ENCODE data around the gene TPCN1.
A peak's percentile ranks its signal among the peaks of the same experiment; 100 is the strongest.

TPCN1 gene

DNA sequence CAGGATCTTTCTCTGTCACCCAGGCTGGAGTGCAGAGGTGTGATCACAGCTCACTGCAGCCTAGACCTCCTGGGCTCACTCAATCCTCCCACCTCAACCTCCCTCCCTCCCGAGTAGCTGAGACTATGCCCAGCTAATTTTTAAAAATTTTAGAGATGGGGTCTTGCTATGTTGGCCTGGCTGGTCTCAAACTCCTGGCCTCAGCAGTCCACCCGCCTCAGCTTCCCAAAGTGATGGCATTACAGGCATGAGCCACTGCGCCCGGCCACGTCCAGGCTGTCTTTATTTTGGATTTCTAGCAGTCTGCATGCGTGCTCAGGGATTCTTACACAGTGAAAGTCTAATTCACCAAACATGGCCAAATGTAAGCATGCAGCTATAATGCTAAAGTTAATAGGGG lies 95.9 kb downstream of the TPCN1 start:
- DNase-seq: no peak

DNA sequence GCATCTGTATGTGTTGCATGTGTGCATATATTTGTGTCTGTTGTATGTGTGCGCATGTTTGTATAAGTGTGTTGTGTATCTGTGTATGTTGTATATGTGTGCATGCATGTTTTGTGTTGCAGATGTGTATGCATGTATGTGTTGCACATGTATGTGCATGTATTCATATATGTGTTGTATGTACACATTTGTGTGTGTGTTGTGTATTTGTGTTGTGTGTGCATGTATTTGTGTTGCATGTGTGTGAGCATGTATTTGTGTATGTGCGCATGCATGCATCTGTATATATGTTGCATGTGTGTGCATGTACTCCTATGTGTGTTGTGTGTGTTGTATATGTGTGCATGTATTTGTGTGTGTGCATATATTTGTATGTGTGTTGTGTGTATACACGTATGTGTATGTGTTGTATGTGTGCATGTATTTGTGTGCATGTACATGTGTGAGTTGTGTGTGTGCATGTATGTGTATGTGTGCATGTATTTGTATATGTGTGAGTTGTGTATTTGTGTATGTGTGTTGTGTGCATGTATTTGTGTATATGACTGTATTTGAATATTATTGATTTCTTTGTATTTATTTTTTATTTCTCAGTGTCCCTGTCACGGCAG lies 96.9 kb downstream of the TPCN1 start:
- no peak for DNase-seq

DNA sequence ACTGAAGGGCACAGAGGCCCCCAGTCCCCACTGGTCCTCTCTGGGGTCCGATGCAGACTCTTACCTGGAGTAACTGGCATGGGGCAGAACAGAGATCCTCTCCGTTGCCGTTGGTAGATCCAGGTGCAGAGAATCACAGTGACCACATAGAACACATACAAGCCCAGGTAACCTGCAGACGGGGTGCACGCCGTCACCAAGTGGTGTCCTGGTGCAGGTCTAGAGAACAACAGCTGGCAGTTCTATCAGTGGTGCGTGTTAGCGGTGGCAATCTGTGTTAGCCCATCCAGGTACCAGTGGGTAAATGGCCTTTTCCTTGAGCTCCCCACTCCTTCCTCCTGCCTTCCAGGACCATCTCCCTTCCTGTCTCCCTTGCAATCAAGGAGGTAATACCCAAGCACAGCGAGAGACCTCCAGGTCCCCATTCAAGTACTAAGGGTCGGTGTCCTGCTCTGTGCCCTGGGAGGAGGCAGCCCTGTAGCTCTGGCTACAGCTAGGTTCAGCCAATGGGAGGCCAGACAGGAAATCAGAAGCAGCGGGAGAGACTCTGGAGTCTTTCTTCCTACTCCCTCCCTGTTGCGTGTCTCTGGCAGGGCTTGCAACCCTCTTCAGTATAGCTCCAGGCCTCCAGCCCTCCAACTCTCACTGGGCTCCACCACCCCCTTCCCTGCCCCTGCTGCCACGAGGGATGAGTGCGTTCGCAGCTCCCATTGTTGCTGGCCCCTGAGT lies 97.8 kb downstream of the TPCN1 start:
- no peak for DNase-seq

DNA sequence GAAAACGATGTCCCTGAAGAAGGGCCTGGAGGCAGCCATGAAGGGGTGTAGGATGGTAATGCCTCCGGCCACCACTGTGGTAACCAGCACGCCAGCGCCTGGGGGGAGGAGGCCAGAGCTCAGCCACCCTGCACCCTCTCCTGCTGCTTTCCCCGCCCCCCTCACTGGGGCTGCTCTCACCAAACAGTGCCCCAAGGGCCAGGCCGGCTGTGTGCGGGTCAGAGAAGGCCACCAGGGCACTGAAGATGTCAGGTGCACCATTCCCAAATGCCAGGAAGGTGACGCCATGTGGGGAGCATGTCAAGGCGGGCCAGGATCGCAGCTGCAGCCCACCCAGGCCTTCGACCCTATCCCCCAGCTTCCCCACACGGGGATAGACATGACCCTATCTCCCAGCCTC lies 99.1 kb downstream of the TPCN1 start:
- no peak for DNase-seq

DNA sequence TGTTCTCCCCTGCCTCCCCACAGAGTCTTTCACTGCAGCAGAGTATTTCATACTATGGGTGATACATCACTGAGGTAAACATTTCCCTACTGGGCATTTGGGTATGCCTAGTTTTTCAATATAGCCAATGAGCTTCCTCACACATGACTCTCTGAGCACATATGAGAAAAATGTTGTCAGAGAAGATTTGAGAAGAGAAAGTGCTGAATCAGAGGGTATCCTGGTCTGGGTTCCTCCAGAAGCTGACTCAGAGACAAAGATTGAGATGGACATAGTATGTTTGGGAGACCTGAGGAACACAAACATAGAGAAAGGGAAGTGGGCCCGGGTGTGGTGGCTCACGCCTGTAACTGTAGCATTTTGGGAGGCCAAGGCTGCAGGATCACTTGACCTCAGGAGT lies 101.1 kb downstream of the TPCN1 start:
- no peak for DNase-seq

DNA sequence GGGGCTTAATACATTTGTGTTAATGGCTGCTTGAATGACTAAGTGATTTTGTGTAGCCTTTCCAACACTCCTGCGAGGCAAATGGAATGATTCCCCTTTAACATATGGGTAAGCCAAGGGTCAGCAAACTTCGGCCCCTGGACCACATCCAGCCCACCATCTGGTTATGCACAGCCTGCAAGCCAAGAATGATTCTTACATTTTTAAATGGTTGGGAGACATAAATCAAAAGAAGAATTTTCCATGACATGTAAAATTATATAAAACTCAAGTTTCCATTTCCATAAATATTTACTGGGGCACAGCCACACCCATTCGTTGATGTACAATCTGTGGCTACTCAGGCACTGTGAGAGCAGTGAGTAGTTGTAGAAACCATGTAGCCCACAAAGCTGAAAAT lies 104.7 kb downstream of the TPCN1 start:
- DNase-seq: peak; percentile 78

DNA sequence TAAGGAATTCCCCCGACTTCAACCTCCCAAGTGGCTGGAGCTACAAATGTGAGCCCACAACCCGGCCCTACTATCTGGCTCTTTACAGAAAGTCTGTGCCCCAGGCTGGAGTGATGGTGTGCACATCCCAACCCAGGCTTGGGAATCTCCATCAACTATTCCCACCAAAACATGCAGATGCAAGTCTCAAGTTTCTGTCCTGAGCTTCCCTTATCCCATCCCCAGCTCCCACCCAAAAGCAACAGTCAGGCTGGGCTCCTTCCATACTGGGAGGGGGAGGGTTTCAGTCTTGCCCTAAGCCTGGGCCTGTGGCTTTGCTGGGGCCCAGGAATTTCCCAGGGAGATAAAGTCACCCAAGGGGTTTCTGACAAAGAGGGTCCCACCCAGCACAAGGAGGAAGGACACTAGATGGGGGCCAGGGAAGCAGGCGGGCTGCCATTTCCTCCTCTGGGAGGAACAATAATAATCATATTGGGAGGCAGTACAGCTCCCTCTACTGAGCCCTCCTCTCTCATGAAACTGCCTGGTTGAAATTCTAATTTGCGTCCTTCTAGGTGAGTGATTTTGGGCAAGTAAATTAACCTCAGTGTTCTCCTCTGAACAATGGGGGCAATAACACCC lies 105.6 kb downstream of the TPCN1 start:
- no peak for DNase-seq

DNA sequence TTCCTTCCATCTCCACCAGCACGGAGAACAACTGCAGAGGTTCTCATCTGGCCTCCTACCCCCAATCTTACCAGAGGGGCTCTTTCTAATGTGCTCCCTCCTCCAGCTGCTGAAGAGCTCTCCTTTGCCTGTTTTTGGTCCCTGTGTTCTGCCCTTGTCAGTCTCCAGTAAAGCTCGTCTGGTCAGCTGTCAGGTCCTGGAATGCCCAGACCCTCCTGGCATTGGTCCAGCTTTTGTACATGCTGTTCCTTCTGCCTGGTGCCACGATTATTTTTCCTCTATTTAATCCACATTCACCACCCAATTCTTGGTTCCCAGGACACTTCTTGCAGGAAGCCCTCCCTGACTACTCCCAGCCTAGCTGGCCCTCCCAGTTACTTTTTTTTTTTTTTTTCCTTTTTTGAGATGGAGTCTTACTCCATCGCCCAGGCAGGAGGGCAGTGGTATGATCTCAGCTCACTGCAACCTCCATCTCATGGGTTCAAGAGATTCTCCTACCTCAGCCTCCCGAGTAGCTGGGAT lies 107.2 kb downstream of the TPCN1 start:
- DNase-seq: no peak

DNA sequence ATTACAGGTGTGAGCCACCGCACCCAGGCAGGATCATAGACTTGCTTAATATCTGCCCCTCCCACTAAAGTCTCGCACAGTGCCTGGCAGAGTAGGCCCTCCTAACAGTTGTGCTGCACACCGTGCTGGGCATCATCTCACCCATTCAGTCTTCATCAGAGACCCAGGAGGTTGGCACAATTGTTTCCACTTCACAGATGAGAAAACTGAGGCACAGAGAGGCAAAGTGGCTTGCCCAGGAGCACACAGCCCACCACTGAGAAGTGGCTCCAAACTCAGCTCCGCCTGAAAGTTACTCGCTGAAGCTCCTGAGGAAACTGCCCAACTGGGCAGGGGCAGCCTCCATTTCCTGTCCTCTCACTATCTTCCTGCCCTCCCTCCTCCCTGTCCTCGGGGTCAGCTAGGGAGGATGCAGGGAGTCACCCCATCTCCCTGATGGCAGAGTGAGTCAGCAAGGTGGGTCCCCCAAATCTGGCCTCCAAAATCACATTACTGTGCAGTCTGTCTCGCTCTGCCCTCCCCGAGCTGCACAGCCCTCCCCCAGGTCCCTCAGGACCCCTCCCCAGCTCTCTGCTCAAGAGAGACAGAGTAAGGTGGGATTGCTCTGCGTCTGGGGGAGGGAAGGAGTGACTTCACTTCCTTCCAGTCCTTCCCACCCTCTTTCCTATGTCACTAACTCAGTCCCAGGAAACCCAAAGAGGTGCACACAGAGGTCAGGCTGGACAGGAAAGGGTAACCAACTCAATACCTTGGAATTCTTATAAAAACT lies 107.9 kb downstream of the TPCN1 start:
- no peak for DNase-seq

DNA sequence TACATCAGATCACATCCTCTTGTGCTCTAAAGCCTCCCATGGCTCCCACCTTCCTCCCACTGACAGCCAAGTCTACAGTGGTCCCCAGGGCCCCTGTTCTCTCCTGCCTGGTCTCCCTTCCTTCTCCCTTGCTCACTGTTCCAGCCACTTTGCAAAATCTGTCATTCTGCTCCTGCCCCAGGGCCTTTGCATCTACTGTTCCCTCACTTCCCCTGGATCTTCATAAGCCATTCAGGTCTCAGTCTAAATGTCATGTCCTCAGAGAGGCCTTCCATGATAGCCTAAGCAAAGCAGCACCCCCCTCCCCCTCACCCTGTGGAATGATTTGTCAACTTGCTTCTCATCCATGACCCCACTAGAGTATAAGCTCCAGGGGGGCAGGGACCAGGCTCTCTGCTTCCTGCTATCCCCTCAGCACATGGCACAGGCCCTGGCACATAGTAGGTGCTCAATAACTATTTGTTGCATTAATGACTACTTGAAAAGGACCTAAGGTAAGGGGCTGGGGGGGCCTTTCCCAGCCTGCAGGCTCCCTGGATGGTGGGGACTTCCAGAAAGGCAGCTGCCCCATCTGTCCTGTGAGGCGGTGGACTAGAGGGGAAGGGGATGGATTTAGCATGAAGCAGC lies 108.6 kb downstream of the TPCN1 start:
- no peak for DNase-seq

DNA sequence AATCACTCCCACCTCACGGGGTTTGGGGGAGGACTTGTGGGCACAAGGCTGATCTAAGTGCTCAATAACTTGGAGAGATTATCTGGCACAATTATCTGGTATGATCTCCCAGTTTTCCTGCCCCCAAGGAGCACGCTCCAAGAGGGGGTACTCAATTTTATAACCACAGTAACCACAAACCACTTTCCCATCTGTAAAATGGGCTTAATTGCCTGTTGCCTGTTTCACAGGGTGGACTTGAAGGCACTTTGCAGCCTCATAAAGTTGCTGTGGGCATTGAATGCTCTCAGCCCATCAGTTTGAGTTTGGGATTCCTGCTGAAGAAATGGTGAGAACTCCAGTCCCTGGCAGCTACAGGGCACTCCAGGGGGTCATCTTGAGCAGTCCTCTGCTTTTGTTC lies 109.2 kb downstream of the TPCN1 start:
- no peak for DNase-seq

DNA sequence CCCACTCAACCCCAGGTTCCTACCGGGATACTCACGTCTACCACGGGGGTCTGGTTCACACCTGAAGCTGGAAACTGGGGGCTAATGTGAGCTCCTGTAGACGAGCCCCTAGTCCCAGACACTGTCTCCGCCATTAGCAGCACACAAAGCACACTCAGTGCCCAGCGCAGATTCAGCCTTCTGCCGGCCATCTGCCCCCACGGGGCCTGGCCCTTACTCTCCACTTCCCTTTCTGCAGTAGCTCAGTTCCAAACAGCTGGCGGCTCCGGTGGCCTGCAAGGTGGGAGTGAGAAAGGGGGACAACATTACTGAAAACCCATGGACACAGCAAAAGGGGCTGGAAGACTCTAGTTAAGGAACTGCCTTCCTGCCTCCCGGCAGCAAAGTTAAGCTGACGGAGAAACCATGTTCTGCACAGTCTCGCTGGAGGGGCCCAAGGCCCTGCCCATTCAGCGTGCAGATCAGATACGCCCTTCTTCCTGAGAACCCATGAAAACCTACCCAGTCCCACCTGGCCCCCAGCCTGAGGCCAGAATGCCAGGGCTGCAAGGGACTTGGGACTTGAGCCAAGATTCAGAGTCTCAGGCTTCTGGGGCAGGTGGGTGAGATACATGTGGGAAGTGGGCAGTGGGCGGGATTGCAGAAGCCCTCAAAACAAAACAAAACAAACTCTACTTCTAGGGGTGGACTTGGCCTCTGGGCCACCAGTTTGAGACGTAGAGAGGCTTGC lies 111.6 kb downstream of the TPCN1 start:
- DNase-seq: no peak

DNA sequence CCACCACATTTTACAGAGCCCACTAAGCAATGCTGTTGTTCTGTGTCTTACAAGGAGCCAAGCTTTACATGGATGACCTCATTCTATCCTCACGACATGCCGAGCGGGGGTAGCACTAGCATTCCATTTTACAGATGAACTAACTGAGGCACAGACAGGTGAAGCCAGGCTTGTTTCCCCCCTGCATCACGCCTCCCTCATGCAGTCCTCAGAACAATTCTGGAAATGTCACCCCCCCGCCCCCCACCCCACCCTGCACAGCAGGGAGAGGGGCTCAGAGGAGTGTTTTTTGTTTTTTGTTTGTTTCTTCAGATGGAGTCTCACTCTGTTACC lies 112.1 kb downstream of the TPCN1 start:
- no peak for DNase-seq

DNA sequence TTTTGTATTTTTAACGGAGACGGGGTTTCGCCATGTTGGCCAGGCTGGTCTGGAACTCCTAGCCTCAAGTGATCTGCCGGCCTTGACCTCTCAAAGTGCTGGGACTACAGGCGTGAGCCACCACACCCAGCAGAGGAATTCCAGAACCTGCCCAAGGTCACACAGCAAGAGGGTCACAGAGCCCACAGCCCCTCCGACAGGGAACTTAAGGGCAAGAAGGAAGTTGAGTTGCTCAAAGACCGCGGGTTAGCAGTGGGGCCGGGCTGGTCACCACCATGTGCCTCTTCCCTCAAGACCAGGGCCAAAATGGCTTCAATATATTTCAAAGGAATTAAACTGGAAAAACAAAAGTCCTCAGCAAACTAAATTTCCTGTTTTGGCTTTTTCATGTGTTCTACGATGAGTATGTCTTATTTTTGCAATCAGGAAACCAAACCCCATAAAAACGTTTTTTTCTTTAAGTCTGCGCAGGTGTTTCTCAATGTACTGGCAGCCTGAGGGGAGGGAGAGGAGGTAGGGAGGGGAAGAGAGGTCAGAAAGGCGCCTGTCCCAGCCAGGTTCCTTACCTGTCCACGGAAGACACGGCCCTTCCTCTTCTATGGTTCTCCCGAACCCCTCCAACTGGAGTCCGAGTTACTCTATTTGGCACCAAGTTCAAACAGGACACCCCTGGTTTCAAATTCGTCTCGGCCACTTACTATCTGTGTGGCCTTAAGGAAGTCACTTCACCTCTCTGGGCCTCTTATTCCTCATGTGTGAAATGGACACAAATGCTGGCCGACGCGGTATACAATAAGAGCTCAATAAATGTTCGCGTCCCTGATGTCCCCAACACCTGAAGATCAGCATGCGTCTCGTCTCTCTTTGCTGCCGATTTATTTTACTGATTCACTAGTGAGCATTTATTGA lies 112.9 kb downstream of the TPCN1 start:
- DNase-seq: no peak

DNA sequence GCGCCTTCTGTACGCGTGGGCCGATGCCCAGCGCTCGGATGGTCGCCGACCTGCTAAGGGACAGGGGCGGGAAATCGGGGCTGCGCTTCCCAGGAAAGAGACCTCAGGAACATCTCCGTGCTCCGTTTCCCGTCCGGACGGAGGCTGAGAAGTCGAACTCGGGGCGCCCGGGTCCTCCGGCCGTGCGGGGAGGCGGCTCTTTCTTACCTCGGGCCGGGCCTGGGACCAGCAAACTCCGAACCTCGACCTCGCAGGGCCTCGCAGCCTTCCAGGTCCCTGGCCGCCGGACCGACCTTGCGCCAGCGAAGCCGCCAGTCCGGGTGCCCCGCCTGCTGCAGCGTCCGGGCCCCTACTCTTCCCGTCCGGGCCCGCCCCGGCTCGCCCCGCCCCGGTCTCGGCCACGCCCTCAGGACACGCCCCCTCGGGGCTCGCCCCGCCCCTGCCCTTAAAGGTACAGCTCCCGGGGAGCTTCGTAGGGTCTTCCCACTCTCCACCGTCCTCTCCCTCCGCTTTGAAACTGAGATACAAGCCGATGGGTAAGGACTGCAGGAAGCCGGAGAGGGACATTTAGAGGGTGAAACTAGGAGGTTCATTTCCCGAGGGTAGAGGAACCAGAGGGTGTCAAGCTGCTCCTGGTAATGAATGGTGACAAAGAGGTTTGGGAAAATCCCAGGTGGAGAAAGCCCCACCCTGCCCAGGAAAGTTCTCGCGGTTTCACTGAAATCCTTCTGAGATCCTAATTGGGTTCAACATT lies 113.7 kb downstream of the TPCN1 start, which contains the start of gene SLC8B1:
Gene SLC8B1 (minus strand): TSS at position 324 of the 754 bp plus-strand sequence. CDS start 2,231 bp downstream, outside the sequence.
- peak; percentile 92 for DNase-seq

DNA sequence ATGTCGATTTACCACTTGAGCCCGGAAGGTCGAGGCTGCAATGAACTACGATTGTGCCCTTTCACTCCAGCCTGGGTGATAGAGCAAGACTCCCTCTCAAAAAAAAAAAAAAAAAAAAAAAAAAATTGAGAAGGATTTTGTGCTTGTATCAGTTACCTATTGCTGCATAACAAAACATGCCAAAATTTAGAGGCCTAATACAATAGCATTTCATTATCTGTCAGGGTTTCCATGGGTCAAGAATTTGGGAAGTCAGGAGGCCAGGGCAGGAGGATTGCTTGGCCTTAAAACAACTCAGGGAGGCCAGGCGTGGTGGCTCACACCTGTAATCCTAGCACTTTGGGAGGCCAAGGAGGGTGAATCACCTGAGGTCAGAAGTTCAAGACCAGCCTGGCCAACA lies 118.3 kb downstream of the TPCN1 start:
- no peak for DNase-seq

DNA sequence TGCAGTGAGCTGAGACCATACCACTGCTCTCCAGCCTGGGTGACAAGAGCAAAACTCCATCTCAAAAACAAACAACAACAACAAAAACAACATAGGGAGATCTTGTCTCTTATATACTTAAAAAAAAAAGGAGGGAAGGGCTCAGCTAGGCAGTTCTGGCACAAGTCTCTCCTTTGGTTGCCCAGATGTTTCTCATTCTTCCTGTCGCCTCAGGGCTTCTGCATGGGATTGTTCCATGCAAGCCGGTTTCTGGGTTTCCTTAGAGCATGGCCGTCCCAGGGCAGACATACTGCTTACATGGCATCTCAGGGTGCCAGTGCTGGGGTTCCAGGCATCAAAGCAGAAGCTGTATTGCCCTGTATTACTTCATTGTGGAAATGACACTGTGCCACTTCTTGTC lies 118.8 kb downstream of the TPCN1 start:
- DNase-seq: no peak

DNA sequence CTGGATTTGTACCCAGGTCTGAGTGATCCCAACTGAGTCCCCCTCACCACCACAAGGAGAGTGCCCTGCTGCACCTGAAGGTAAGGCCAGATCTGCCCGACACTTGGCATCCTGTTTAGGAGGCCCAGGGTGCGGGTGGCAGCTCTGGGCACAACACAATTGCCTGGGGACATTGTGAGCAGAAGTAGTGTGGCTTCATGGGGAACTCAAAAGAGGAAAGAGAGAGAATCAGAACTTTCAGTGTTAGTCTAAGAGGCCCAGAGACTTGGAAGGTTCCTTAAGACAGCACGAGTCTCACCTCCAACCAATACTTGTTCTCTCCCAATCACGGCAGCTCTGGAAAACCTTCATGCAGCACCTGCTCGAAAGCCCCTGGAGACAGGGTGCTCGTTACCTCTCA lies 120.3 kb downstream of the TPCN1 start:
- no peak for DNase-seq

DNA sequence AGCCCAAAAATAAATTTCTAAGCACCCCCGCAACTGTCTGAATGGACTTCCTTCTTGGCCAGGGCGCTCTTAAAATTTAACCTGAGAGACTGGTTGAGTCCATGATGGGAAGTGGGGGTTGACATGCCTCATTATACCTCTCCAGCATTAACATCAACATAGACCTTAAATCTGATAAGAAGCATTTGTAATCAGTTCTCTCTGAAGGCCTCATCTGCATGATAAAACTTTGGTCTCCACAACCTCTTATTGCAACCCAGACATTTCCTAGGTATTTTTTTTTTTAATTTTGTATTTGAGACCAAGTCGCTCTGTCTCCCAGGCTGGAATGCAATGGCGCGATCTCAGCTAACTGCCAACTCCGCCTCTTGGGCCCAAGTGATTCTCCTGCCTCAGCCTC lies 124.1 kb downstream of the TPCN1 start:
- DNase-seq: no peak

DNA sequence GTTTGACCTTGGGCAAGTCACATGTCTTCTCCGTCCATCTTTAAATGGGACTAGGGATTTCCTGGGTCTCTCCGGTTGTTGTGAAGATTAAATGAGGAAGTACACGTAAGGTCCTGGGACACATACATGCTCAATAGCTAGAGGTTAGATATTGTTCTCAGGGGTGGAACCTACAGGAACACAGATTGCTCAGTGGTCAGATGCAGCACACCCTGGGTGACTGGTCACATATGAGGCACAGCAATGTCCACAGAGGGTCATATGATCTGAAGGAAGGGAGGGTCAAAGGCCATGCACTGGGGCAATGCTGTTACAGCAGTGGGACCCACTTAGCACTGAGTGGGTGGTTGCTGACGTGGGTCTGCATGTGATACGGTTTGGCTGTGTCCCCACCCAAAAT lies 125.1 kb downstream of the TPCN1 start:
- DNase-seq: no peak

Measured in femur (tissue), 1 donor.